GM12891 (cell line): Measurements from ENCODE around the gene MYOC.

Source experiments
- POLR2A ChIP-seq: IDR thresholded peaks from 2 replicates; pipeline ENCODE4 v1.6.1; 2011; ENCODE audit warnings: low read depth, low read length, control low read depth
- POLR2AphosphoS5 ChIP-seq: IDR thresholded peaks from 2 replicates; pipeline ENCODE4 v1.6.1; 2011; ENCODE audit warnings: low read depth, low read length, control low read depth

DNA sequence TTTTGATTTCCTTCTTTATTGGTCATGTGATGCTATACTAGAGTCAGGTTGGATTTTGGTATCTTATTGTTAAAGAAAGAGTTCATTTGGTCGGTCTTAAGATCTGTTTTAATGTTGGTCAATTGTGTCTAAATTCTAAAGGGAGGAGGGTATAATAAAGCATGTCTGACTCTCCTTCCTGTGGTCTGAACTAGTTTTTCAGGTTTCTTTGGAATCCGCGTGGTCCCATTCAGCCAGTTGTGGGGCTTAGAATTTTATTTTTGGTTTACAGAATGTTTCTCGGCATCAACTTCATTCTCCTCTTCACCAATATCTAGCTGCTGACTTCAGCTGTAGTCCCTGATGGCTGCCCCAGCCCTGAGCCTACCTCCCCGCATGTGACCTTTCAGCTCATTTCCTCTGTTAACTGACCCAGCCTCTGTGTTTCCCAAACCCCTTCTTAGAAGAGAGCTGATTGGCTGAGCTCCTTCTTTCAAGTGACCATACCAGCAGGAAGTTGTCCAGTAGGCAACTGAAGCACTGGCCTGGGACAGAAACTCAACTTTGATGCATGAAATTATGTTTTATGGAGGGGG lies 8.7 kb upstream of the MYOC start:
- TF ChIP-seq POLR2AphosphoS5 (no peak), POLR2A (no peak)
